HG02588 (cell line): ENCODE results near the gene CDK9.
"Not testable (repeated sequence)": the region's sequence is repeated elsewhere in the genome, so short reads cannot be mapped to it uniquely, and the experiment has no call there.

Experiments used
- ATAC-seq: cut with Tn5 transposase; IDR thresholded peaks from one replicate; pipeline ENCODE4 v1.9.1; 2021; ENCODE audit warnings: mild to moderate bottlenecking, moderate library complexity; ENCODE audit not compliant: unreplicated experiment

CDK9 gene

DNA sequence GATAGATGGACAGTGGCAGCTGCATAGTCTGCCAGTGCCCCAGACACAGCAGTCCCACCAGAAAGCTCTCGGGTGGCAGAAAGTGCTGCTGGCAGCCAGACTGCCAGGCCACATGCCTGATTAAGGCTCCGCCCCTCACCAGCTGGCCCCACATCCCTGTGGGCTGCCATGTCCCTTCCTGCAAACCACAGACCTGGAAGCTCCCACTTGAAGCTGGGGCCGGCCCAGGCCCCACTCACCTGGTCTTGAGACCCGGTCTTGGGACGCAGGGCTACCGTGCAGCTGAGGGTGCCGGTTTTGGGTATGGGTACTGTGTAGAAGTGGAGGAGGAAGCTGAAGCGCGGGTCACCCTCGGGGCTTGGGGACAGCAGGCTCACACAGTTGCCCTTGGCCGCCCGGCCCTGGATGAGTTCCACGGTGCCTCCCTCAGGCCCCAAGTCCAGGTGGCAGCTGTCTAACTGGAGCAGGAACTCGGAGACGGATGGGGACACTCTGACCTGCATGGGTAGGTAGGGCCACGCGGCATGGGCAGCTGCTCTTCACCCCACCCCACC lies 32.1 kb downstream of the CDK9 start:
- ATAC-seq: no peak

DNA sequence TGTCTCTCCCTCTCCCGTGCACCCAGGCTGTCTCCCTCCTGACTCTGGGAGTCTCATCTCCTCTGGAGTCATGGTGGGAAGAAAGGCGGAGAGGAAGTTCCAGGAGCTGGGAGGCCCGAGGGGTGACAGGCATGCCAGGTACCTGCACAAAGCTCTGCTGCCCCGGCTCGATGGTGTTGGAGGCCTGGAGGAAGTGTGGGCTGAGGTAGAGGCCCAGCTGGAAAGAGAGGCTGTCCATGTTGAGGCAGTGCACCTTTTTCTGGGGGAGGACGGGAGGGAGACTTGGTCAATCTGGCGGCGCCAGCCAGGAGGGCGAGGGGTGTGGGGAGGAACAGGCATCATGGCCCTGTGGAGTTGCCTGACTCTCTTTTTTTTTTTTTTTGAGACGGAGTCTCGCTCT lies 32.7 kb downstream of the CDK9 start:
- no peak for ATAC-seq

DNA sequence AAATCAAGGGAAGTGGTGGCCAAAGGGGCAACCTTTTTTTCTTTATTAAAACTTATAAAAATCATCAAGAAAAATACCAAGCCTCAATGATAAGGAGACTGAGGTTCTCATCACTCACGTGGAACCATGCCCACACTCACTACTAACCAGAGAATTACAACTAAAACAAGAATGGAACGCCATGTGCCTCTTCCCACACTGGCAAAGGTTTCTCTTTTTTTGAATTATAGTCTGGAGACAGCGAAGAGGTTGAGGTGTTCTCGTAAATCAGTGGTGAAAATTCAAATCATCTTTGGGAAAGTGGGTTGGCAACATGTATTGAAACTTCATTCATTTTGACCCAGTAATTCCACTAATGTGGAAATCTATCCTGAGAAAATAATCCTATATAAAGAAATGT lies 36.3 kb downstream of the CDK9 start:
- ATAC-seq: no peak

DNA sequence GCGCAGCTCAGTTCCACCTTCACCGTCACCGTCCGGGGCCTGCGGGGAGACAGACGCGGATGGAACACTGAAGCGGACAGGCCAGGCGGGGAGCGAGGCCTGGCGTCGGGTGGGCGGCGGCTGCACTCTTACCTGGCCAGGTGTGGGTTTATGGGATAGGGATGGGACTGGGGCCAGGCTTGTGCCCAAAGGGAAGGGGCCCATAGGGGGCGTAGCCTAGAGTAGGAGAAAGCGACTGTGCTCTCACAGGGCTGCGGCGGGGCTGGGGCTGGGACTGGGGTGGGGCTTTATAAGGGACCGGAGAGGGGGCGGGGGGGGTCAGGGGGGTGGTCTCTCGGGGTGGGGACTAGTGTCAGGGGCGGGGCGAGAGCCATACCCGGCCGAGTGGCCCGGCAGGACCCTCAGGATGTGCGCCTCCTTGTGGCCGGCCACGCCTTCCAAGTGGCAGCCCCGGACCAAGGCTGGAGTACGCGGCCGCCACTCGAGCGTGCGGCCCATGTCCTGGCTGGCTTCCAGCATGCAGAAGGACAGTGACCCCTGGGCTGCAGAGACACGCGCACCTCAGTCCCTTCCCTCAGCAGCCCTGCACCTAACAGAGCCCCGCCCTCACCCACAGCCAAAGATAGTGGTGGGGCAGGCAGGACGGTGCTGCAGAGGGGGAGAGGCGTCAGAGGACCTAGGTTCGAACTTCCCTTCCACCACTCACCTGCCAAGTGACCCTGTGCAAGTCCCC lies 39.7 kb downstream of the CDK9 start:
- no peak for ATAC-seq

DNA sequence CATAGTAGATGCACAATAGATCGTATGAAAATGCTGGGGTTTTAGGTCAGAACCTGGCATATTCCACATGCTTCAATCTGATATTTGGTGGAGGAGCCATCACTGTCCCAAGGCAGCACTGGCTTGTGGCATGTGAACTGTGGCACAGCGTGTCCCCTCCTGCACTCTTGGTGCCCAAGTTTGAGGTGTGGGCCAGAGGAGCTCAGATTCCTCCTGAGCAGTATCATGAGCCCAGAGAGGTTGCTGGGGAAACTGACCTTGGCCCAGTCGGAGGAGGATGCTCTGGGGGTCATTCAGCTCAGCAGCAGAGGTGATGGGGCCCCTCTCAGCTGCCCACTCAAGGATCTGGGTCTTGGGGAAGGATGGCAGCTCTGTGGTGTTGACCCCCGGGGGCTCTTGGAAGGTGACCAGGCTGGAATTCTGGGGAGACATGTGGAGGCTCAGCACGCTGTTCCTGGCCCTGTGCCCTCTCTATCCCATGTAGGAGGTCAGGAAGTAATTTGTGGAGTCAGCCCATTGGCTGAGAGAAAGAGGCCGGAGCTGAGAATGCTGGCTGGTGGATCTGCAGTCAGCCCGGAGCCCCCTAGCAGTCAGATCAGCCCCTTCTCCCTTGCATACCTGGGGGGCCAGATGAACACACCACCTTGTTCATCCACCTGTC lies 40.5 kb downstream of the CDK9 start:
- ATAC-seq: no peak

DNA sequence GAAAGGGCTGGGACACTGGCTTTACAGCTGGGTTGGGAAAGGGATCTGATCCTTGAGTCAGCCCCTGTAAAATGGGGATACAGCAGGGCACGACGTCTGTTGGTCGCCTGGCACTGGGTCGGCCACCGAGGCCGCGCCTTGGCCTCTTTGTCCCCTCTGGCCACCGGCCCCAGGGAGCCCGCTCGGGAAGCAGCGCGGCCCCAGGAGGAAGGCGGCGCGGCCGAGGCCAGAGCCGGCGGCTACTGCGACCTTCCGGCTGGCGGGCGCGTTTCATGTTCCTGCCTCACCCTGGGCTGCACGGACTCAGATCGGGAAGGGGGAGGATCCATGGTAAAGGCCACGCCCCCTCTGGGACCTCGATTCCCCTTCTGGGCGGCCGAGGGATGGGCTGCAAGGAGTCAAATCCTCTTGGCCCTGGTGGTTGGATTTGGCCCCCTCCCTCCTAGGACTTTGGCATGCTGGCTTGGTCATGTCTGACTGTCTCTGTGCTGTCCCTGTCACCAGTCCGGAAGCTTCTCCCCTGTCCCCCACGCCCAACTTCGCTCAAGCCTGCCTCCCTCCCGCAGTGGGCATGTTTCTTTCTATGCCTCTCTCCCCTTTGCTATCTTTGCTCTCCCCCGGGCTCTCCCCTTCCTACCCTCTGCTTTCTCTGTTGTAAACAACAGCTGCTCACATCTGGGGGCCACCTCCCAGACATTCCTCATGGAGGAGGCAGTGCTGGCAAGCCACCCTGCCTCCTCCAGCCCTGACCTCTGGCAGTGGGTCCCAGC lies 42.6 kb downstream of the CDK9 start:
- ATAC-seq: no peak

DNA sequence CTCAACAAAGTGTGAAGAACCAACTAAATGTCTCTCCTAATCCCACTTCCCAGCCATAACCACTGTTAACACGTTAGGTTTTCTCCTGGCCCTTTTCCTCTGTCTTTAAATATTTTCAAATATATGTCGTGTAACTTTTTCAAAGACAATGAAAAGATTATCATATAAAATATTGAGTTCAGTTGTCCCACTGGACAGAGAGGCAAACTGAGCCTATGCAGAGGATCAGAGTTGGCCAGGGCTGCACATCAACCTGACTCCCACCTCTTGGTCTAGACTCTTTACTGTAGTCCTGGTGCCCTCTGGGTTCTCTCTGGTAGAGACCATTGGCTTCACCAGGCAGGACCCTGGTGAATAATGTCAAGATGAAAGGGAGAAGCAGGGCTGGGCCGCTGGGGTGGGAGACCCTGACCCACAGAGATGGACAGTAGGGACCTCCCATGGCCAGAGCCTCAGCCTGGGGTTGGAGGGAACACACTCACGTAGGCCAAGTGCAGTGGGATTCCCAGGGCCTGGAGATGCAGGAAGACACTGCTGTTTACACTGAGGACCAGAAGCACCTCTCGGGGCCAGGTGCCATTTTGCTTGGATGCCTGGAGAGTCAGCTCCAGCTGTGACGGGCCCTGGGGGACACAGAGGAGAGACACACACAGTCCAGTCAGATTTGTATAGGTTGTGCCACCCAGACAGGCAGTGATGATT lies 43.5 kb downstream of the CDK9 start:
- no peak for ATAC-seq

DNA sequence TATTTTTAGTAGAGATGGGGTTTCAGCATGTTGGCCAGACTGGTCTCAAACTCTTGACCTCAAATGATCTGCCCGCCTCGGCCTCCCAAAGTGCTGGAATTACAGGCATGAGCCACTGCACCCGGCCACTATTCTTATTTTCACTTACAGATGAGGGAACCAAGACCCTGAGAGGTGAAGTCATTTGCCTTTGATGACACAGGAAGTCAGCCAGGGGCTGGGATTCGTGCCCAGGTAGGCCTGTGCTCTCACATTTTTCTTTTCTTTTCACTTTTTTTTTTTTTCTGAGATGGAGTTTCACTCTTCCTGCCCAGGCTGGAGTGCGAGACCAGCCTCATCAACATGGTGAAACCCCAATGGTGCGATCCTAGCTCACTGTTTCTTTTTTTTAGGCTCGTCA lies 46.4 kb downstream of the CDK9 start:
- no peak for ATAC-seq

DNA sequence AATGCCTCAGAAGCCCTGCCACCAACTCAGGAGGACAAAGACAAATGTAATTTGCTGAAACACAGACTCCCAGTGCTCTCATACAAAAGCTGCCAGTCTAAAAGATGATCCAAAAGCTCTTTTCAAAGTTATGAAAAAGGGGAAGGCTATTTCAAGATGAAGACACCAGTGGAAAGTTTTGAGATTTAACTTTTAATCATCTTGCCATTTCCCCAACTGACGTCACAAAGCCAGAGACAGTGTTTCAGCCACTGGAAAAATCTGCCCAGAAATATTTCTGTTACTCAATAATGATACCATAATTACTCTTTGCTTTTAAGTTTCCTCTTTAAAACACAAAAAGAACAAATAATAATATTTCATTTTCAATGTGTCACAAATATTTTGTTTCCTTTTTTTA lies 47.7 kb downstream of the CDK9 start:
- ATAC-seq: no peak

DNA sequence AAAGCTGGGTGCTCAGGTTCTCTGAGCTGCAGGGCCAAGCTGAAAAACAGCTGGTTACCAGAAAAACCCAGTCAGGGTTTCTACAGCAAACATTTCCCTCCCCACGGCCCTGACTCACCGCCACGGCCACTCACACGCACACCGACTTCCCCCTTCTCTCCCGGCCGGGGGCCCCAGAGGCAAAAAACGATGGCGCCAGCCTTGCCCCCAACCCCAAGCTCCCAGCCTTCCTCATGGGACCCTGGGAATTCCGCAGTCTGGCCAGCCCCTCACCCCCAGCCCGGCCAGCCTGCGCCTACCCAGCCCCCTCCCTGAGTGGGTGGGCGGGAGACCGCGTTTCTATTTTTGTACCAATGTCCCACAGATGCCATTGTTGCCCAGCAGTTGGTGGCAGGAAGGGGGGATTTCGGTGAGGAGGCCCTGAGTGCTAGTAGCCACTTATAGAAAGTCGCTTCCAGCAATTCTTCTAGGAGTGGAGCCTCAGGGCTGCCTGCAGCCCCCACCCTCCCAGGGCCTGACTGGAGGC lies 50.2 kb downstream of the CDK9 start:
- ATAC-seq: no peak

DNA sequence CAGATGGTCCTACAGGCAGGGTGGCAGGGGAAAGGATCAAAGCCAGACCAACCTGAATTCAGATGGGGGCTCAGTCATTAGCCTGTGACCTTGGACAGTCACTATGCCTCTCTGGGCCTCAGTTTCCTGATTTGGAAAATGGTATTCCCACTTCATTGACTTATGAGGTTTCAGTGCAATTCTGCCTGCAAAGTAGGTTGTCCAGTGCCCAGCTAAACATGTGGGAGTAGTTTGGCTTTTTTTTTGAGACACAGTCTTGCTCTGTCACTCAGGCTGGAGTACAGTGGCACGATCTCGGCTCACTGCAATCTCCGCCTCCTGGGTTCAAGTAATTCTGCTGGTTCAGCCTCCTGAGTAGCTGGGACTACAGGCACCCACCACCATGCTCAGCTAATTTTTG lies 50.7 kb downstream of the CDK9 start:
- ATAC-seq: not testable (repeated sequence)

DNA sequence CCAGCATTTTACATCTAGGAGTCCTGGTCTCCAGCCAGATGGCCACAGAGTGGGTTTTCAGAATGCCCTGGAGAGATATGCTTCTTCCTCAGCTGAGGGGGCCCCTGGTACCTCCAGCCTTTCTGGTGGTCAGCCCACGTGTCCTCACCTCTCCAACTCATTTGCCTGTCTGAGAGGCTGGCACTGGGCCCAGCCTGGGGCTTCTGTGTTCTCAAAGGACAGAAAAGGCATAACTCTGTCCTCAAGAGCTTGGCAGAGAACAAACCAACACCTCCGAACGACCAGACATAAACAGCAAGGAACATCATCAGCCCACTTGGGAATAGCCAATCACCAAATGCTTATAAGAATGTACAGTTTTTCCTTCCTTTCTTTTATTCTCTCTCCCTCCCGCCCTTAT lies 51.5 kb downstream of the CDK9 start:
- ATAC-seq: no peak

DNA sequence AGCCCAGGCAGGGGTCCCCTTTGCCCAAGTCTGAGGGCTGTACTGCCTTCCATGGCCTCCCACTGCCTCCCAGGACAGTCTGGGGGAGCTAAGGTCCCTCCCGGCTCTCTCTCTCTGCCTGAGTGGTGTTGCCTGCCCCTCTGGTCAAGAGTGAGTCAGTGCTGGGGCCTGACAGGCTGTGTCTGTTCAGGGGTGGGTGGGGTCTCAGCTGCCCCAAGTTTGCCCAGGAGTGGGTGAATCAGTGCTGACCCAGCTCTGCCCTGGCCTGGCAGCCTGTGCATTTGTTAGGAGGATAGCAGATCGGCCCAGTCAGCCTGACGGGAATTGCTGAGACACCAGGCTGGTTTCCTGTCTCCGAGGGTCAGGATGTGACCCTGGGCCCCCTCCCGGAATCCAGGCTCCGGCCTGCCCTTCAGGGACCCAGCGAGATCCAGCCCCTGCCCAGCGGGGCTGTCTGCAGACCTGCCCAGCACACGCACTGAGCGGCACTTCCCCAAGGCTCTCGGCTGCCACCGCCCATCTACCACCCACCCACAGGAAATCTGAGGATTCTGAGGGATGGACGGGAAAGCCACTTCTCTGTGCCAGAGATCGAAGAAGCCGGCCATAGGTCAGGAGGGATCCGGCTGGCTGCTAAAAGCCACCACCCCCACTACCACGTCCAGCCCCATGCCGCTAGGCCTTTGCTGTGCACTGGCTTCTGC lies 52.7 kb downstream of the CDK9 start:
- no peak for ATAC-seq
